Cardiac muscle cell (in vitro differentiated cells and primary cell): Measurements from ENCODE around the gene DEFB113. TPM values are rescaled to one million over a fixed set of nuclear protein-coding genes. Genes with fewer than 3 reads are reported as not detected.

Experiments used
- DNase-seq, 2 donors: peaks; one replicate each; pipeline versions ENCODE4 v3.0.0 to v3.0.0-alpha.2; 2010 to 2017; ENCODE audit warnings: low read depth in 1 of 2, low spot score in 1 of 2
- H3K27ac ChIP-seq: fragments of 200-600 bp; sonication (generic); 2 replicates; pipeline ENCODE4 v1.5.1; 2016
- H3K27me3 ChIP-seq: fragments of 200-600 bp; sonication (generic); 2 replicates; pipeline ENCODE4 v1.6.0; 2016; ENCODE audit warnings: control low read depth
- H3K36me3 ChIP-seq: fragments of 200-600 bp; sonication (generic); 2 replicates; pipeline ENCODE4 v1.5.1; 2016; ENCODE audit warnings: control low read depth
- H3K4me1 ChIP-seq: fragments of 200-600 bp; sonication (generic); 2 replicates; pipeline ENCODE4 v1.8.1; 2017; ENCODE audit warnings: low read depth, mild to moderate bottlenecking, mixed run types
- H3K4me3 ChIP-seq: fragments of 200-600 bp; sonication (generic); 2 replicates; pipeline ENCODE4 v1.5.1; 2016; ENCODE audit warnings: mild to moderate bottlenecking
- H3K9me3 ChIP-seq: fragments of 200-600 bp; sonication (generic); 2 replicates; pipeline ENCODE4 v1.5.1; 2017; ENCODE audit warnings: low read depth, mild to moderate bottlenecking, control low read depth
- polyA plus RNA-seq: library from polyadenylated mRNA; unstranded; fragments of >200 nt; fragmentation: Nextera tagmentation; extraction: Ambion mirVana; gene quantifications from 2 replicates; pipeline ENCODE4 v1.2.1, GENCODE V29; 2016
- total RNA-seq: library from RNA; depleted of rRNA; stranded (reverse); fragments of >200 nt; gene quantifications from 2 replicates; pipeline ENCODE4 v1.2.3, GENCODE V29; 2016
- TF ChIP-seq, protein P1 (sequence below): IDR thresholded peaks from 2 replicates; pipeline ENCODE4 v1.5.1; 2012; ENCODE audit warnings: low read depth, mild to moderate bottlenecking, low read length

DEFB113 gene
- total and polyA plus RNA-seq, 2 experiments from 2014 or later = not detected

DNA sequence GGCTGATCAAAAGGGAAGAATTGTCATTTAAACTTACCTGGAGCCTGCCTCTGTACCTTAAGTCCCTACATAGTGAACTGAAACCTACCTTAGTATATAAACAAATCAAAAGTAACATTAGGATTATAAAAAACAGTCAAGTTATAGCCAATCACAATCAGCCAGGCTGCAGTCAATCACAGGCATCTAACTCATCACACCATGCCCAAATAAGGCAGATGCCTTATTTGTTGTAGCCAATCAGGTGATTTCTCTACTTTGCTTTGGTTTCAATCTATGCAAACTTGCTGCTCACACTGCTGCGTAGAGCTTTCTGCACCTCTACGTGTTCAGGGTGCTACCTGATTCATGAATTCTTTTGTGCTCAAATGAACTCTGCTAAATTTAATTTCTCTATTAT lies 18.3 kb upstream of the DEFB113 start:
- H3K27me3 ChIP-seq = no peaks in the 10 kb centered on the region
- TF ChIP-seq, protein P1, sequence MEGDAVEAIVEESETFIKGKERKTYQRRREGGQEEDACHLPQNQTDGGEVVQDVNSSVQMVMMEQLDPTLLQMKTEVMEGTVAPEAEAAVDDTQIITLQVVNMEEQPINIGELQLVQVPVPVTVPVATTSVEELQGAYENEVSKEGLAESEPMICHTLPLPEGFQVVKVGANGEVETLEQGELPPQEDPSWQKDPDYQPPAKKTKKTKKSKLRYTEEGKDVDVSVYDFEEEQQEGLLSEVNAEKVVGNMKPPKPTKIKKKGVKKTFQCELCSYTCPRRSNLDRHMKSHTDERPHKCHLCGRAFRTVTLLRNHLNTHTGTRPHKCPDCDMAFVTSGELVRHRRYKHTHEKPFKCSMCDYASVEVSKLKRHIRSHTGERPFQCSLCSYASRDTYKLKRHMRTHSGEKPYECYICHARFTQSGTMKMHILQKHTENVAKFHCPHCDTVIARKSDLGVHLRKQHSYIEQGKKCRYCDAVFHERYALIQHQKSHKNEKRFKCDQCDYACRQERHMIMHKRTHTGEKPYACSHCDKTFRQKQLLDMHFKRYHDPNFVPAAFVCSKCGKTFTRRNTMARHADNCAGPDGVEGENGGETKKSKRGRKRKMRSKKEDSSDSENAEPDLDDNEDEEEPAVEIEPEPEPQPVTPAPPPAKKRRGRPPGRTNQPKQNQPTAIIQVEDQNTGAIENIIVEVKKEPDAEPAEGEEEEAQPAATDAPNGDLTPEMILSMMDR = no peak
- DNase-seq = no peak
- no peaks in the 10 kb centered on the region for H3K36me3 ChIP-seq
- H3K9me3 ChIP-seq = no peaks in the 10 kb centered on the region
- H3K4me3 ChIP-seq = no peak overlapping the region
- no peaks in the 10 kb centered on the region for H3K4me1 ChIP-seq
- no peak overlapping the region for H3K27ac ChIP-seq

DNA sequence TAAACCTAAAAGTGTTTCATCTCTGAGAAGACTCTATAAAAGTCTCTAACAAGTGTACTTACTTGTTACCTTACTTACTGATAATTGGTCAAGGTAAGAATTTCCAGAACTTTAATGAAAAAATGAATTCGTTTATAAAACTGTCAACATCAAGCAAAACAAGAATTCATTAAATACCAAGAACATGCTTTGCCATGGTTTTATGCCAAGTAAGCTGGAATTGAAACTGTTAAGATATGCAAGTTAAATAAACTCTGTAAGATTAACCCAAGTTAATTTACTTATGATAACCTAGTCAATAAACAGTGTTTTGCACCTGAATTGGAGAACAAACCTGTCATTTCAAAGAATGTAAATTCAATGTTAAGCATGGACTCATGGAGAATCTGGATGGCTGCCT lies 17.1 kb upstream of the DEFB113 start:
- Histone ChIP-seq H3K4me1 (peaks cover 5% of the 10 kb centered on the region), H3K27ac (no peak overlapping the region), H3K27me3 (no peaks in the 10 kb centered on the region), H3K36me3 (no peaks in the 10 kb centered on the region), H3K4me3 (no peak overlapping the region), H3K9me3 (no peaks in the 10 kb centered on the region)
- DNase-seq = no peak
- TF ChIP-seq, protein P1 = no peak

DNA sequence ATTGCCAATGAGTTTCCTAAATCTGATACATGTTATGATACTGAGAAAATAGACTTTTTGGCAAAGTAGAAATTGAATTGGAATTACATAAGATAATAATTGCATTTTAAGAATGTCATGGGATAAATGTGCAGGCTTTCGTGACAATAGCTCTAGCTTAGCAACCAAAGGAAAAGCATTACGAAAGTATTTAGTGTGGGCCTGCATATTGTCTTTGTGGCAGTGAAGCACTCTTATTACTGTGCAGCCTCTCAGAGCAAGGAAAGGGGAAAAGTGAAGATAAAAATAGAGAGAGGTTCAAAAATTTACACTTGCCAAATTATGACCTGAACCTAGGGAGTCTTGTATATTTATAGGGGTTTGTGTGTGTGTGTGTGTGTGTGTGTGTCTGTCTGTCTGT lies 12.6 kb upstream of the DEFB113 start:
- DNase-seq = peak in 1 of 2 donors; percentile 26
- H3K27me3 ChIP-seq = no peaks in the 10 kb centered on the region
- H3K4me1 ChIP-seq = peaks cover 5% of the 10 kb centered on the region
- H3K4me3 ChIP-seq = no peak overlapping the region
- TF ChIP-seq, protein P1 = no peak
- H3K9me3 ChIP-seq = no peaks in the 10 kb centered on the region
- H3K27ac ChIP-seq = no peak overlapping the region
- no peaks in the 10 kb centered on the region for H3K36me3 ChIP-seq

DNA sequence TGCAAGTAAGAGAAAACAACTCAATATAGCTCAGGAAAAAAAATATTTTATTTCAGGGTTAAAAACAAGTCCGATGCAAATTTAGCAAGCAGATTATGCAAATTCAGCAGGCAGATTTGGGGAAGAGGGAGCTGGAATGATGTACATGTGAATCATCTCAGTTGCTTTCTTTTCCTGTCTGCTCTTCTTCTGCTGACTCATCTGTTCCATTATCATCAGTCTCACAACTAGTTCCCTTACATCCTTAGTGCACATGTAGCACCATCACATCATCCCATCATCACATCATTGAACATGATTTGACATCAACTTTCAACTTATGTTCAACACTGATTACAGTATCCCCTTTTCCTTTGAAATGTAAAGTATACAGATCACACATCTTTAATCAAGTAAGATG lies 11.5 kb upstream of the DEFB113 start:
- DNase-seq = no peak
- Histone ChIP-seq H3K27me3 (no peaks in the 10 kb centered on the region), H3K4me3 (no peak overlapping the region), H3K36me3 (no peaks in the 10 kb centered on the region), H3K27ac (no peak overlapping the region), H3K9me3 (no peaks in the 10 kb centered on the region), H3K4me1 (peaks cover 5% of the 10 kb centered on the region)
- TF ChIP-seq, protein P1 = no peak

DNA sequence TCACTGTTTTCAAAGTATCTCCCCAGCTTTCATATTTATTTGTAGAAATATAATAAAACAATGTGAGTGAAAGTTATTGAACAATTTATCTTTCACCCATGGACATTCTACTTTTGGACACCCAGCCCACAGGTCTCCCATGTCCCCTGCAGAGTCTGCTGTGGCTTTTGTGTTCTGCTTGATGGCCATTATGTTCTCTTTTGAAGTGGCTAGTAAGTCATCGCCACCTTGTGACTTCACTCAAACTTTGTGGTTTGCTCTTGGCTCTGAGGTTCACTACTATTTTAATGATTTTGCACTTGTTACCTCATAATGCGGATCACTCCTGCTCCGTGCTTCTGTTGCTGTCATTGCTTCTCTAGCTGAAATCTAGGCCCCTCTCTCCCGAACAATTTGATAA lies 10.2 kb upstream of the DEFB113 start:
- Histone ChIP-seq H3K4me1 (peaks cover 5% of the 10 kb centered on the region), H3K4me3 (no peak overlapping the region), H3K27ac (no peak overlapping the region), H3K27me3 (no peaks in the 10 kb centered on the region), H3K9me3 (no peaks in the 10 kb centered on the region), H3K36me3 (no peaks in the 10 kb centered on the region)
- no peak for DNase-seq
- TF ChIP-seq, protein P1 = no peak
